SK-N-SH treated with all-trans-retinoic acid at 6 μM for 48 hours (cell line): ENCODE measurements around the gene CCNY.

Experiments
- ARNTL ChIP-seq: fragments of 450-650 bp; formaldehyde crosslinking; IDR thresholded peaks from 2 replicates; pipeline ENCODE4 v1.5.0; 2020; ENCODE audit warnings: low read depth, mild to moderate bottlenecking, moderate library complexity, borderline replicate concordance
- GLIS3 ChIP-seq: fragments of 250-450 bp; sonication (Bioruptor Pico); IDR thresholded peaks from 2 replicates; pipeline ENCODE4 v1.5.0; 2020; ENCODE audit warnings: mild to moderate bottlenecking, moderate library complexity
- OSR1 ChIP-seq: fragments of 250-450 bp; sonication (Bioruptor Pico); IDR thresholded peaks from 2 replicates; pipeline ENCODE4 v1.8.0; 2022; ENCODE audit warnings: moderate library complexity, mild to moderate bottlenecking, inconsistent platforms
- PATZ1 ChIP-seq: fragments of 250-450 bp; sonication (Bioruptor Pico); IDR thresholded peaks from 2 replicates; pipeline ENCODE4 v1.8.0; 2020; ENCODE audit warnings: mild to moderate bottlenecking, moderate library complexity, borderline replicate concordance
- POU6F1 ChIP-seq: fragments of 250-450 bp; sonication (Bioruptor Pico); IDR thresholded peaks from 2 replicates; pipeline ENCODE4 v1.8.0; 2021; ENCODE audit warnings: low read depth, mild to moderate bottlenecking, moderate library complexity, borderline replicate concordance
- PPARA ChIP-seq: fragments of 250-450 bp; sonication (Bioruptor Pico); IDR thresholded peaks from 2 replicates; pipeline ENCODE4 v1.5.0; 2020; ENCODE audit warnings: mild to moderate bottlenecking, borderline replicate concordance
- RARB ChIP-seq: fragments of 250-450 bp; sonication (Bioruptor Pico); IDR thresholded peaks from 2 replicates; pipeline ENCODE4 v1.8.0; 2021; ENCODE audit warnings: mild to moderate bottlenecking, moderate library complexity
- ZFP30 ChIP-seq: fragments of 450-650 bp; formaldehyde crosslinking; IDR thresholded peaks from 2 replicates; pipeline ENCODE4 v1.5.0; 2022; ENCODE audit warnings: mild to moderate bottlenecking, moderate library complexity
- ZNF70 ChIP-seq: fragments of 450-650 bp; formaldehyde crosslinking; IDR thresholded peaks from 2 replicates; pipeline ENCODE4 v1.5.0; 2020; ENCODE audit warnings: mild to moderate bottlenecking, moderate library complexity

GRCh38 chr10:35392482-35393228, 56.3 kb downstream of the CCNY start:
- no peak for TF ChIP-seq GLIS3 (CRISPR knock-in tag)
- TF ChIP-seq PATZ1 (CRISPR knock-in tag) = no peak
- no peak for TF ChIP-seq ZFP30 (CRISPR knock-in tag)
- TF ChIP-seq RARB (CRISPR knock-in tag) = no peak
- no peak for TF ChIP-seq OSR1 (CRISPR knock-in tag)
- TF ChIP-seq ZNF70 (CRISPR knock-in tag) = no peak
- no peak for TF ChIP-seq POU6F1 (CRISPR knock-in tag)
- no peak for TF ChIP-seq PPARA (CRISPR knock-in tag)
- TF ChIP-seq ARNTL (CRISPR knock-in tag) = no peak
